T-helper 22 cell (primary cell): ENCODE results near the gene C8A.

ENCODE experiments used
- DNase-seq: peaks from one replicate; pipeline ENCODE4 v3.0.0-alpha.2; 2020; ENCODE audit warnings: low read depth

C8A gene

DNA sequence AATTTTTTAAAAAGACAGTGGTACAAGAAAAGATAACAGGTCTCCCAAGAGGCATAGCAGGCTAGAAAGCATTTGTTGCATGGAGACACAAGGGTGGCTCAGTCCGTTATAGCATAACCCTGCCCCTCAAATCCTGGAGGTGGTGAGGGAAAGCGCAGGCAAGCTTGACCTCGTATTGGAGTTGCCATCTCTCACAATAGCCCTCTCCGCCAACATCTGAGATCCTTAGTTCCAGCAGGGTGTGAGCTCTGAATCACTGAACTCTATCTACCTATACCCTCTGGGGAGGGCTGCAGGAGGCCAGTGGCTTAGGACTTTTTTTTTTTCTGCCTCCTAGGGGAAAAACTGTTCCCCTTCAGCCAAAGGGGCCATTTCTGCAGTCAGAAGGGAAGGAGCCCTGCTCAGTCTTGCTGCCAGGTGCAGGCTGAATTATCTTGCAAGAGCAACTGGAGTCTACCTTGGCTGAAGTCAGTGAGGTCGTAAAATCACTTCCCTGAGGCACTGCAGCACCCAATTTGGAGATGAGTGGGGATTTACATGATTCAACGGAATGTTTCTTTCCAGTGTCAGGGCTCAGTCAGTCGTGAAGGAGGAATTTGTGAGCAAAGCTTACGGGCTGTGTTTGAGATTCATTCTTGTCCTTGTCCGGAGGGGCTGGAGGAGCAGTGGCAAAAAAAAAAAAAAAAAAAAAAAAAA is 17.2 kb upstream of the C8A start:
- no peak for DNase-seq

DNA sequence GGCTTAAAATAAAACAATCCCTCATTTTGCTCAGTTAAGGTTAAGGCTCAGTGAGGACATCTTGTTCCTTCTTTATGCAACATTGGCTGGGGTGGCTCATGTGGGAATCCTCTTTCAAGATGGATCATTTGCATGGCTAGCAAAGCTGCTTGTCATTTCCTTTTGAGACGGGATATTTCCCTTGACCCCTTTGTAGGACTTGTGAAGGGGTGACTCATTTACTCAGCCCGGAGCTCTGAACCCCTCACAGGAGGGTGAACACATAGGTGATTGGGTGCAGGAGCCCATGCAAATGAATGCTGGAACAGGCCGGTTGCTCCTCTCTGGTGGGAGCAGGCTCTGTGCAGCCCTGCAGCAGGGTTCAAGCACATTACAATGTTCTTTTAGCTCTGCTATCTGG is 15.8 kb upstream of the C8A start:
- no peak for DNase-seq

DNA sequence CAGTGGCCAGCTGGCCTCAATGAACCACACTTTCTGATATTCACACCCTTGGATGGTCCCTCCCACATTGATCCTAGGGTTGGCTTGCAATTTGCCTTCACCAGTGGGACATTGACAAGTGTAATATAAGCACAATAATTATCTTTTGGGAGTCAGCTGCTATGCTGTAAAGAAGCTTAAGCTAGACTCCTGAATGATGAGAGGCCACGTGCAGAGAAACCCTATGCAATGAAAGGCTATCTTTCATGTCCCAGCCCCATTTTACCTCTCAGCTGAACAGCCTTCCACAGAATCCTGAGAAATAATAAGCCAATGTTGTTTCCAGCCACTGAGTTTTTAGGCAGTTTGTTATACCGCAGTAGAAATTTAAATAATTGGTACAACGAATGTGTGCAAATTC is 11.1 kb upstream of the C8A start:
- no peak for DNase-seq

DNA sequence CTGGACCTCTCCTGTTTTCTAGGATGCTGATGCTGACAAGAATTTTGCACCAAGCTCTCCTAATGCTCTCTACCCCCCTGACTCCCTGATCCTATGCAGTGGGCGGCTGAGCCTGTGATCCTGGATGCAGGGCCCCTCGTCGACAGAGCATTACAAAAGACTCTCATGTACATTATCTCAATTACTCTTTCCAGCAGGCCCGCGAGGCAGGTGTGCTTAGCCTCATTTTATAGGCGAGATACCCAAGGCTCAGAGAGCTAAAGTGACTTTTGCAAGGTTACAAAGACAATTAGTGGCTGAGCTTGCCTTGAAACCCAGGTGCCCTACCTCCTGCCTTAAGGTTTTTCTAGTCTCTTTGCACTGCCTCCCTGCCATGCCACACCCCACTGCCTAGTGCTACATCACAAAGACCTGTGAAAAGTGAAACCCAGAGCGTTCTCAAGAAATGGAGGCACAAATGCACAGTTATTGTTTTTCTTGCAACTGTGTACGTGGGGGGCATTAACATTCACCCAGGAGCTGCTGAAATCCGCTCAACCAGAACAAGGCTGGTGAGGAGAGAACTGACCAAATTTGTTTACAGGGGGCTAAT is 10.0 kb upstream of the C8A start:
- no peak for DNase-seq

DNA sequence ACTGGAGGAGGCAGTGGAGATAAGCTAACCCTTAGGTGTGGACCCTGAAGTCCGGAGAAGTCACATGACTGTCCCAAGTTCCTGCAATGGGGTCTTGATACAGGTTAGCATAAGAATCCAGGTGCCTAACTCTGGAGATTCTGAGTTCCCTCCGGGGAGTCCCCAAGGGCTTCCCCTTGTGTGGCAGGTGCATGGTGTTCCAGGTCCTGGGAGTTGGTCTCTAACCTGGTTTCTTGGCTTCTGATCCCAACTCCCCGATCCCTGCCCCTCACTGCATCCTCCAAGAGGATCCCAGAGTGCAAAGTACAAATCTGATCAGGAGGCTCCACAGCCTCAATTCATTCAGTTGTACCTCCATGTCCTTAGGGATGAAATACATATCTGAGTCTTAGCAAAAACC is 9.3 kb upstream of the C8A start:
- no peak for DNase-seq

DNA sequence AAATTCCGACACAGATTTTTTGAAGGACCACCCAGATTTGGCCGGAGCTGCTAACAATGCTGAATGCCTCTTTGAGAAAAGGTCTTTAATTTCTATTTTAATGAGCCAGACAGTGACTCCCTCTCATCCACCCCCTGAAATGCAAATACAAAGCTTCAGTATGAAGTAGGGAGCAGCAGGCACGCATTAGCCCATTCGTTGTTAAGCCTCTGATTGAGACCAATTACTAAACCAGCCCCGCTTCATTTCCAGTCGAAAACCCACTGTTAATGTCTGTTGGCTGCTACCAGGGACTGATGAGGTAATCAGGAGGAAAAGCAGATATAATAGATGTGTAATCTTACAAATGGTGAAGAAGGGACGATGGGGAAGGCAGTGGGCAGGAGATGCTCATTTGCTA is 4.8 kb upstream of the C8A start:
- no peak for DNase-seq

DNA sequence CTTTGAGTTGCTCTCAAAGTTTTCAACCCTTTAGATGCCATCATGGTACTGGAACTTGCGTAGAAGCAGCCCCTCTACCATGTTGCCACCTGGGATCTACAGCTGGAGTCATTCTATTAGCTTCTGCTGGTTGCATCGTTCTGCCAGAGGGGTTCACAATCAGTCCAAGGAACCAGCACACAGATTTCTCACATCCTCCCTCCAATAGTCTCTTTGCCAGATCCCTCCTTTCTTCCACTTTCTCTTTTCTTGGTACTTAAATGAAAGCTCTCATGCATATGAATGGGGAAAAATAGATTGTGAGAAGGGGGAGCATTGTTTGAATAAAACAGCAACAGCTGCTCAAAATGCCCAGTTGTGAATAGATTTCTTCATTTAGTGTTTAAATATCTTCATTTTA is 4.2 kb upstream of the C8A start:
- DNase-seq = no peak

DNA sequence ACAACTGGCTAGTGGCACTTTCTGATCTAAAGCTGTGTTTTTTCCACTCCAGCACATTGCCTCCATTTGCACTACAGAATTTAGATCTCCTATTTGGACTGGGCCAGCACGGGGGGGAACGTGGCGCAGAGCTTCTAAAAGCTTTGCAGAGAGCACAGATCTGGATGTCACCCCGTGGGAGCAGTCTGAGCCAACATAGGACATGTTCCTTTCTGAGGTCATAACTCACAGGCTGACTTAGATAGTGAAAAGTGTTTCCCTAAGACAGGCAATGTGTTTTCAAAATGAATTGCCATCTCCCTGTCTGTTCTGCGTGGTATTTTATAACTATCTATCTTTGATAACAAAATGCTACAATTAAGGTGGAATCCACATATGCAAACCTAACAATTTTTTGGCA is 3.7 kb upstream of the C8A start:
- no peak for DNase-seq

DNA sequence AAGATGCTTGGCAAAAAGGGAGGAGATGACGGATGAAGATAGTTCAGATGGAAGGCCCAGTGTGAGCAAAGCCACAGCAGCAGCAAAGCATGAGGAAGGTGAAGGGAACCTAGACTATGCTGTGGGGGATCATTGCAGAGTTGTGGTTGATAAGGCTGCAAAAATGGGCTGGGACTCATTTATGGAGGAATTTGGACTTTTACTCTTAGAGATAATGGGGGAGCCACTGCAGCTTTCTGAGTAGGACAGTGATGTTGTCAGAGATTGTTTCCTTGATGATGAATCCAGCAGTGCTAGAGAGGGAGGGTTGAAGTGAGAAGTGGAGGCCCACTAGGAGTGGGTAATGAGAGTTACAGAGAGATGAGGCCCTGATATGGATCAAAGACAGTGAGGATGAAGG is 2.1 kb upstream of the C8A start:
- no peak for DNase-seq

DNA sequence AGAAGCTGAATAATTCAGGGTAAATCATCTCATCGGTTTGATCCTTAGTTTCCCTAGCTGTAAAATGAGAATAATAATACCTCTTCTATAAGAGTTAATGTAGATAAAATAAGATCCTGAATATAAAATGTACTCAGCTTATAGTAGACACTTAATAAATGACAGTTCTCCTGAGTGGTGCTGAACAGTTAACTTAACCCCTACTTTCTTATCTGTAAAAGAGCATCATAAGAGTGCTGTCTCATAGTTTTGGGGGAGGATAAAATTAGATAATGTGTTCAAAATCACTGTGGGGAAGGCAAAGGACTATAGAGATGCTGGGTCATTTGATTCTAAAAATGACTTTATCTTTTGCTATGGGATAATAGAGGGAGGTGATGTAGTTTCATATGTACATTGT is 593 bp downstream of the C8A start:
- no peak for DNase-seq

DNA sequence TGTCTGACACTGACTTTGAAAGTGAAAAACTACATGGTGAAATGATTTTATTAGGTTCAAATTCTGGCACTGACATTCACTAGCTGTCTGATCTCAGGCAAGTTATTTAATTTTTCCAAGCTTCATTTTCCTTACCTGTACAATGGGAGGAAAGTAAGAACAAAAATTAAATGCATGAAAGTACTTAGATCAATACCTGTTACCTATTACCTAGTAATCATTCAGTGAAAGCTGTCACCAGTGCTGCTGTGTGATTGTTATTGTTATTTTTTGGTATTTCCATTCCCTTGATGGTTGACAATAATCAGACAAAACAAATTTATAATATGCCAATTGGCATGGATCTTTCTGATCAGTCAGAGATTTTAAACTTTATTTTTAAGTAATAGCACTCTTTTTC is 1.6 kb downstream of the C8A start:
- DNase-seq = no peak

DNA sequence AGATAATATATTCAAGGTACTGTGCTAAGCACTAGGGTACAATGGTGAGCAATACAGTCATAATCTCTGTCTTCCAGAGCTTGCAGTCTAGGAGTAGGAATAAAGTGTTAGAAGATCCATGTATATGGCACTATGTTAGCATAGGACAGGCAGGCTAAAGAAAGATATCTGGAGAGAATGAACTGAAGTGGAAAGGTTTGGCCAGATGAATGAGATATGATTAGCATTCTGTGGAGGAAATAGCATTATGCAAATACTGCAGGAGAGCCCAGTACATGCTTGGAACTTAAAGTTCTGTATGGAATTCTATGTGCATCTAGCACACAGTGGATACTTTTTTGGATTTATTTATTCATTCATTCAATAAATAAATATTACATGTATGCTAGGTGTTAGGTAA is 4.7 kb downstream of the C8A start:
- DNase-seq = no peak

DNA sequence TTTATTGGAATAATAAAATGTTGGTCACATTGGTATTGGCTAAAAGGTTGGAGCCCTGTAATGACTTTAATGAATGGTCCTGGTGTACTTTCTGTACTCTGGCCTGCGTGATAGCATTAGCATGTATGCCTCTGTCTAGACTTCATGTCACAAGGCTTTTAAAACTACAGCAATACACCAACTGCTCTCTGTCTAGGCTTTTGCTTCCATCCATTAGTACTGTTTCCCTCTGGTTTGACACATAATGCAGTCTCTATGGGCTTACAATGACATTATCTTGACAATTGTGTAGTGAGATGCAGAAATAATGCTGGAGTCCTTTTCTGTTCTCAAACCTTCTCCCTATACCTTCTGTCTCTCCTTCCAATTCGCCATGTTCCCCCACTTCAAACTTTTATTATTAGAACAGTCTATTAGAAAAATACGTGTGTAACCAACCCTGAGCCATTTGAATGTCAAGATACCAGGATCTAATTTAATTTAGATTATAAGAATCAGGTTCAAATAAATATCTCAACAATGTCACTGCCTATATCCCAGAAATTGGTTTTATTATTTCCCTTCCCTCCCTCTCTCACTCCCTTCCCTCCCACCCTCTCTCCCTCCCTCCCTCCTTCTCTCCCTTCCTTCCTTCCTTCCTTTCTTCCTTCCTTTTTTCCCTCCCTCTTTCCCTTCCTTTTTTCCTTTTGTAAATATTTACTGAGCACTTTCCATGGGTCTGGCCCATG is 8.8 kb downstream of the C8A start:
- DNase-seq = no peak

DNA sequence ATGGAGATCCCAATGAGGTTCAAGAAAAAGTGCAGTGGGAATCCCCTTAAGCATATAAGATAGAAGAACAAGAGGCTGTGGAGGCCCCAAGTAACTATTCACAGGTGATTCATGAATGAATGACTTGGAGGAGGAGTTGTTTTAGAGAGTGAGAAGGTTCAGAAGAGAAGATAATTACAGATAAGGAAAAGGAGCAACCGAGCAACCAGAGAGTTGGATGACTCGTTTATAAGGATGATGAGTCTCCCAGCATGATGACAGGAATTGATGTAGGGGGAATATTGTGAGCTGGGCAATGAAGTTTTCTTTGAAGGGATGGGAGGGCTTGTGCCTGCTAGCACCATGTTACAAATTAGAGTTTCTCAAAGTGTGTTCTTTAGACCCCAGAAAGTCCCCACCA is 9.8 kb downstream of the C8A start:
- no peak for DNase-seq

DNA sequence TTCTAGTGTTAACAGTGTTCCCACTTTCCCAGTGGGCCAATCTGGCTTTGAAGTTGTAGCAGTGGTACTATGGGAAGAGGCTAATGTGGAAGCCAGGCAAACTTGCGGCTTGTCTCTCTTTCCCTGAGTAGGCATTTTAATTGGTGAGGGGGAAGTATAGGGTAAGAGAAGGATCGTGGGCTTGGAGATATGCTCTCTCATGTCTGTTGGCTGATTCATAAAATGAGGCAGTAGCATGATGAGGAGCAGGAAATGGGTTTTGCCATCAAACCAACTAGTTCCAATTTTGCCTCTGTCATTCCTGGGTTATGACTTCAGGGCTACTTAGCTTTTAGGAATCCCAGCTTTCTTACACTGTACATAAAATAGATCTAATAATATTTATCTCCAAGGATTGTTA is 12.1 kb downstream of the C8A start:
- no peak for DNase-seq

DNA sequence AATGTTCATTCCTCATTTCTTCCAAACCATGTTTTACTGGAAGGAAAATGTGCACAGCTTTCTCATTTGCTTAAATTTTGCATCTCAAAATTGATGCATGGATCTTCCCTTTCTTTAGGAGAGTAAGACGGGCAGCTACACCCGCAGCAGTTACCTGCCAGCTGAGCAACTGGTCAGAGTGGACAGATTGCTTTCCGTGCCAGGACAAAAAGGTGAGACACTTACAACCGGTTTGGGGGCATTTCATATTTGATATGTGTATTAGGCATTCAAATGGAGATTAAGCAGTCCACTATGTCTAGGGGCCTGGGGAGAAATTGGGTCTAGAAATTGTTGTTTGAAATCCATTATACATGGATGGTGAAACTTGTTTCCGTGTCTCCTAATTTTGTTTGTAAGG is 12.9 kb downstream of the C8A start:
- no peak for DNase-seq

DNA sequence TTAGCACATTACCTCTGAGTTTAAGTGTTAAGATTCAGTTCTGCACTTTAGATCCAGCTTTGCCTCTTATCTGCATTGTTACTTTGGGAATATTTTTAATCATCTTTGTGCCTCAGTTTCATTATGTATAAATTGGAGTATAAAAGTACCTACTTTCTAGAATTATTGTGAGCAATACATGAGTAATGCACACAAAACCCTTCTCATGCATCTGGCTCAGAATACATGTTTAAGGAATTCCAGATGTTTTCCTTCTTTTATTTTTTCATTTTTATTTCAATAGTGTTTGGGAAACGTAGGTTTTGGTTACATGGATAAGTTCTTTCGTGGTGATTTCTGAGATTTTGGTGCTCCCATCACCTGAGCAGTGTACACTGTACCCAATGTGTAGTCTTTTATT is 14.2 kb downstream of the C8A start:
- DNase-seq = no peak

DNA sequence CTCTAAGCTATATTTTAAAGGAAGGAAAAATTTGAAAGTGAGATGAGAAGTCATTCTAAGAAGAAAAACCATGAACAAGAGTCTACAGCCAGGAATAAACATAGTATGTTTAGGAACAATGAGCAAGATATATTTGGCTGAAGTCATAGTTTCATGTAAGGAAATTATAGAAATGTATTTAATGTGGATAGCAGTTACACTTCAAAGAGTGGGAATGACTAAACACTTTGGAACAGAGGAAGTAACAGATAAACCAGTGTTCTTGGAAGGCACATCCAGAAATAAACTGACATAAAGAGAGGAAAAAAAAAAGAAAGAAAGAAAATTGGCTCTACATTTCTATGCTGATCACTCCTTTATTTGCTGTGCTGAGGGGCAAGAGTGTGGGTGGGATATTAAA is 18.0 kb downstream of the C8A start:
- no peak for DNase-seq

DNA sequence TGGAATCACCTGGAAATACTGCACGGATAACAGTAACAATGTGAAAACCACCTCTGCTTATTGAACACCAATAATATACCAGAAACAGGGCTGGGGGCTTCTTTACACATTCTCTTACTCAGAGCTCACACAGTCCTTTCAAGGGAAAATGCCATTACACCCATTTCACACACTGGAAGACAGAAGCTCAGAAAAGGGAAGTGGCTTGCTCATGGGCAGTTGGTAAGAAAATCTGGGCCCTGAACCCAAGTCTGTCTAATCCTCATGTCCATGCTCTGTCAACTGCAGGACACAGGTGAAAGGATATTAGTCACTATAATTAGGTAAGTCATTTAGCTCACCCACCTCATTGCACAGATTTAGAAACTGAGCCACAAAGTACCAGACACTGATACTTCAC is 18.6 kb downstream of the C8A start:
- DNase-seq = no peak

DNA sequence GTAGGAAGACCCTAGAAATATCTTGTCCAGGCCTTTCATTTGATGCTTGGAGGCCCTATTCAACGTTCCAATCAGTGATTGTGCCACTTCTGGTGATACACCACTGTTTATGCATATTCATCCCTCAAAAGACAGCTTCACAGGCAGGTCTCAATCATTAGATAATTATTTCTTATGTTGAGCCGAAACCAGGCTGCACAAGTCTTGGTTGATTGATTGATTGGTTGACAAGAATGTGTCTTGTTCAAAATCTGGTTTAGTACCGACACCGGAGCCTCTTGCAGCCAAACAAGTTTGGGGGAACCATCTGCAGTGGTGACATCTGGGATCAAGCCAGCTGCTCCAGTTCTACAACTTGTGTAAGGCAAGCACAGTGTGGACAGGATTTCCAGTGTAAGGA is 20.1 kb downstream of the C8A start:
- DNase-seq = no peak

DNA sequence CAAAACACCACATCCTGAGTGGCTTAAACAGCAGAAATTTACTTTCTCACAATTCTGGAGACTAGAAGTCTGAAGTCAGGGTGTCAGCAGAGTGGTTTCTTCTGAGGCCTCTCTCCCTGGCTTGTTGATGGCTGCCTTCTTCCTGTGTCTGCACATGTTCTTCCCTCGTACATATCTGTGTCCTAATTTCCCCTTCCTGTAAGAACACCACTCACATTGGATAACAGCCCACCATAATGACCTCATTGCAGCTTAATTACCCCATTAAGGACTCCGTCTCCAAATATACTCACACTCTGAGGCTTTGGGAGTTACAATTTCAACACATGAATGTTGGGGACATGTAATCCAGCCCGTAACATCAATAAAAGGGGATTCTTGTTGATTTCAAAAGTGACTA is 23.4 kb downstream of the C8A start:
- no peak for DNase-seq

DNA sequence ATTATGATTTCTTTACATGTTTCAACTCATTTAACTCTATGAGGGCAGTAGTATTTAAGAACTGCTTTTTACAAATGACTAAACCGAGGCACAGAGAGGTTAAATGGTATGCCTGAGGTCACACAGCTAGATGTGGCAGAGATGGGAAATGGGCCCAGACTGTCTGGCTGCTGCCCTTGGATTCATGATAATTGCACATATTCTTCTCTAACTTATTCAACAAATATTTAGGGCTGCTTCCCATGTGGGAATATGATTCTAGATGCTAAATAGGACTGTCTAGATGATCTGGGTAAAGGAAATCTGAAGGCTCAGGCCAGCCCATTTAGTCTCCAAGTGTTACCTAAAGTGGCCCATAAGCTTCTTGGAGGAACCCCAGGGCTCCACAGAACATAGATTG is 26.2 kb downstream of the C8A start:
- DNase-seq = no peak

DNA sequence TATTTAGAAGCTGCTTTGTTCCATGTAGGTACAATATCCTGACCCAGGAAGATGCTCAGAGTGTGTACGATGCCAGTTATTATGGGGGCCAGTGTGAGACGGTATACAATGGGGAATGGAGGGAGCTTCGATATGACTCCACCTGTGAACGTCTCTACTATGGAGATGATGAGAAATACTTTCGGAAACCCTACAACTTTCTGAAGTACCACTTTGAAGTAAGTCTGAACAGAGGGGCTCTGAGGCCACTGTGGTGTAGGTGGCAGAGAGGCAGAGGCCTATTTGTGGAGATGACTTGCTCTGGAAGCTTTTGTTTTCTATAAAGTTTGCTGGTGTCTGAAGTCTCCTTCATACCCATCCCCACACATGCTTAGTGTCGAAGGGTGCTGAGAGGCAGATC is 26.8 kb downstream of the C8A start:
- DNase-seq = no peak

DNA sequence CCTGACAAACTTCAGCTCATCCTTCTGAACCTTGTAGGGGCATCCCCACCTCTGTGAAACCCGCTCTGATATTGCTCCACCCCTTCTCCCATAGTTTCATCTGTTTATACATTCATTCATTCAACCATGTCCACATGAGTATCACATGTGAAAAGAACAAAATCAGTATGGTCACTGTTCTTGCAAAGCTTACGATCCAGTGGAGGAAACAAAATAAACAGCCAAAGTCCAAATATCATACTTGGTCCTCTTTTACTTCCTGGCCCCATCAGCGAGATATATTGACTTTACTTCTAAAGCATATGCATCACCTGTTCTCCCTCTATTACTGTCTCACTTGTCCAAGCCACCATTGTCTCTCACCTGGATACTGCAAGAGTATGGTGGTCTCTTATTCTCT is 35.6 kb downstream of the C8A start:
- no peak for DNase-seq
